ENCODE data around the gene B4GALT2.
A peak's percentile ranks its signal among the peaks of the same experiment; 100 is the strongest.

The B4GALT2 gene

GRCh38 chr1:43979261-43979527 lies 184 bp downstream of the B4GALT2 start:
- peak overlapping the region; percentile 57 to 69 for H3K4me3 ChIP-seq (replicated peaks in 1 of 2; ENCODE audit: low read depth in 2 of 2, low read length in 2 of 2)
- no peak for DNase-seq (ENCODE audit: low read depth in 2 of 2)
- TF ChIP-seq CTCF (IDR thresholded peaks at IDR 0.05; ENCODE audit: low read depth, low read length), result no peak

- no peak for TF ChIP-seq CTCF (IDR thresholded peaks at IDR 0.05; ENCODE audit: low read depth, low read length)
- H3K4me3 ChIP-seq (replicated peaks in 1 of 2; ENCODE audit: low read depth in 2 of 2, low read length in 2 of 2), result peak overlapping the region; percentile 57 to 69
- DNase-seq (ENCODE audit: low read depth in 2 of 2), result peak; percentile 56 to 57
Observed at GRCh38 chr1:43979528-43980254, 681 bp downstream of the B4GALT2 start.

GRCh38 chr1:43980255-43981134 lies 1.5 kb downstream of the B4GALT2 start:
- DNase-seq (ENCODE audit: low read depth in 2 of 2), result peak; percentile 21 to 63
- peak overlapping the region; percentile 57 to 69 for H3K4me3 ChIP-seq (replicated peaks in 1 of 2; ENCODE audit: low read depth in 2 of 2, low read length in 2 of 2)
- no peak for TF ChIP-seq CTCF (IDR thresholded peaks at IDR 0.05; ENCODE audit: low read depth, low read length)

GRCh38 chr1:43981135-43981491 lies 2.1 kb downstream of the B4GALT2 start:
- TF ChIP-seq CTCF (IDR thresholded peaks at IDR 0.05; ENCODE audit: low read depth, low read length), result no peak
- no peak overlapping the region for H3K4me3 ChIP-seq (replicated peaks in 1 of 2; ENCODE audit: low read depth in 2 of 2, low read length in 2 of 2)

GRCh38 chr1:43981636-43982035 lies 2.6 kb downstream of the B4GALT2 start:
- no peak for DNase-seq (ENCODE audit: low read depth in 2 of 2)
- no peak for TF ChIP-seq CTCF (IDR thresholded peaks at IDR 0.05; ENCODE audit: low read depth, low read length)
- H3K4me3 ChIP-seq (replicated peaks in 1 of 2; ENCODE audit: low read depth in 2 of 2, low read length in 2 of 2), result no peak overlapping the region

More at GRCh38 chr1:43981135-43981491, 2.1 kb downstream of the B4GALT2 start:
- no peak for DNase-seq (ENCODE audit: low read depth in 2 of 2)

GRCh38 chr1:43982241-43982640 lies 3.2 kb downstream of the B4GALT2 start:
- DNase-seq (ENCODE audit: low read depth in 2 of 2), result no peak
- TF ChIP-seq CTCF (IDR thresholded peaks at IDR 0.05; ENCODE audit: low read depth, low read length), result no peak
- no peak overlapping the region for H3K4me3 ChIP-seq (replicated peaks in 1 of 2; ENCODE audit: low read depth in 2 of 2, low read length in 2 of 2)

Measured in cardiac fibroblast (primary cell).